ENCODE results near the gene PYM1. TPM values are rescaled to one million over a fixed set of nuclear protein-coding genes. Genes with fewer than 3 reads are reported as not detected.

PYM1 gene
- total RNA-seq, 4 donors from 2014 or later, result 8.2 to 26.8 (median 21.9) TPM

DNA sequence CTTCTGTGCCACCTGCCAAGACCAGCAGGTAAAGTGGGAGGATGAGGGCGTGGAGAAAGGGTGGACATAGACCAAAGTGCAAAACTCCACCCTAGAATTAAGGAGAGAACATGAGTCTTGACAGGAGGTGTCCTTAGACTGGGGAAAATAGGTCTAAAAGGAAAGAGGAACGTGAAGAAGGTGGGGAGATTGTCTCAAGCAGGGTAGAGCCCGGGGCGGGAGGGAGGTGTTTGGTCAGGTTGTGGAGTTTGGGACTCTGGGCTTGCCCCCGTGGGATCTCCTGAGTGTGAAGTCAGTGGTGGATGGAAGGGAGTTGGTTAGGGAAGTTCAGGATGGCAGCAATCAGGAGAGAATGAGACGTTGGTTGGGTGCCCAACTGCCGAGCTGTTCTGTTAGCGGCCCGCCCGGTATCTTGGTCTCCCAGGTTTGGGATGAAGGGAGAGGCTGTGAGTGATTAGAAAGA is 3.7 kb upstream of the PYM1 start:
- no peaks in the 10 kb centered on the region for H3K36me3 ChIP-seq
- H3K4me1 ChIP-seq, result peaks cover 4 to 7% of the 10 kb centered on the region in 2 donors
- no peak for TF ChIP-seq POLR2A (IDR thresholded peaks at IDR 0.05)
- TF ChIP-seq, protein P1, sequence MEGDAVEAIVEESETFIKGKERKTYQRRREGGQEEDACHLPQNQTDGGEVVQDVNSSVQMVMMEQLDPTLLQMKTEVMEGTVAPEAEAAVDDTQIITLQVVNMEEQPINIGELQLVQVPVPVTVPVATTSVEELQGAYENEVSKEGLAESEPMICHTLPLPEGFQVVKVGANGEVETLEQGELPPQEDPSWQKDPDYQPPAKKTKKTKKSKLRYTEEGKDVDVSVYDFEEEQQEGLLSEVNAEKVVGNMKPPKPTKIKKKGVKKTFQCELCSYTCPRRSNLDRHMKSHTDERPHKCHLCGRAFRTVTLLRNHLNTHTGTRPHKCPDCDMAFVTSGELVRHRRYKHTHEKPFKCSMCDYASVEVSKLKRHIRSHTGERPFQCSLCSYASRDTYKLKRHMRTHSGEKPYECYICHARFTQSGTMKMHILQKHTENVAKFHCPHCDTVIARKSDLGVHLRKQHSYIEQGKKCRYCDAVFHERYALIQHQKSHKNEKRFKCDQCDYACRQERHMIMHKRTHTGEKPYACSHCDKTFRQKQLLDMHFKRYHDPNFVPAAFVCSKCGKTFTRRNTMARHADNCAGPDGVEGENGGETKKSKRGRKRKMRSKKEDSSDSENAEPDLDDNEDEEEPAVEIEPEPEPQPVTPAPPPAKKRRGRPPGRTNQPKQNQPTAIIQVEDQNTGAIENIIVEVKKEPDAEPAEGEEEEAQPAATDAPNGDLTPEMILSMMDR (IDR thresholded peaks at IDR 0.05), result no peak
- H3K27me3 ChIP-seq, result no peaks in the 10 kb centered on the region
- H3K4me3 ChIP-seq, result peak overlapping the region; percentile 77 to 79
- no peaks in the 10 kb centered on the region for H3K9me3 ChIP-seq
- peak overlapping the region; percentile 83 to 91 for H3K27ac ChIP-seq
- DNase-seq, result peak; percentile 33 to 36
- intact Hi-C loops (cut with DNase I; ENCODE audit: low total_unique reads), result loop anchor here (5.0 kb wide), 1 partner anchor 104 kb away; the partner anchor contains the start of gene DNAJC14

DNA sequence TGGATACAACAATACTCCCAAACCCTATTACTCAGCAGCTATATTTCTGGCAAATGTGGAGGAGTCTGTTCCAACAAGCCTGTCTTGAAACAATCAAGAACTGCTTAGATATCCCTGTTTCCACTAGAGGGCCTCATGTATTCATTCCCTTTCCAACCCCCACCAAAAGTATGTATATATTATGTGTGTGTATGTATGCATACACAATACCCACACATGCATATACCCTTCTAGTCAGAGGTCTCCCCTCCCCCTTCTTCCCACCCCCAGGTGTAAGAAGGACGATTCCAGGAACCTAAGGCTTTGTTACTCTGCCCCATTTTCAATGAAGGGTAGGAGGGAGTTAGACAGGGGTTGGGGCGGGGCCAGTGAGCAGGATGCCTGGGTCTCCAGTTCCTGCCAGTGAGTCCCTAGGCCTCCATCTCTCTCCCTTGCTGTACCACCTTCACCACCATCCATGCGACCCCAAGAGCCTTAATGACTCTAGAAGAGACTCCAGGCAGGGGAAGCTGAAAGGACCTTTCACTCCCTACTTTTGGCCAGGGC is 3.1 kb upstream of the PYM1 start, which contains the start of gene DGKA:
TSS of gene DGKA (plus strand) at position 392 of the 546 bp plus-strand sequence. CDS start 5,342 bp downstream, outside the sequence.
- H3K4me1 ChIP-seq, result peaks cover 7 to 9% of the 10 kb centered on the region in 2 donors
- DNase-seq, result peak; percentile 41 to 48
- H3K4me3 ChIP-seq, result peak within 1 kb of the TSS; percentile 77 to 79

DNA sequence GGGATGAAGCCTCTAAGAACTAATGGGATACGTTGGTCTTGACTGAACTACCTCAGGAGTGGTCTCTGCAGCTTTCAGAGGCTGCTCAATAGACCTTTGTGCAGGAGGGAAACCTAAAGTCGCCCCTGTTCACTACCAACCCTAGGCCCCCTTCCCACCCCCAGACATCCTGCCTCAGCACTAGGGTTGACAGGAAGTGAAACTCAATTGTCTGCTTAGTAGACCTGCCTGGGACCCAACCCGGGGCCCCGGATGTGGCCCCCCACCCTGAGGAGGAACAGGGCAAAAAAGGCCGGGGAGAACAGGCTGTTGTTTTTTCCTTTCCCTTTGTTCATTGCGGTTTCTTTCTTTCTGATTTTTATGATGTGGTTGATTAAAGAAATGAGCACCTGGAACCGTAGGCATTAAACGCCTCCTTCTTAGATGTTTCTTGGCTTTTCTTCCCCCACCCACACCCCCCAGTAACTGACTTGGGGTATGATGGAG is 1.7 kb upstream of the PYM1 start:
- intact Hi-C loops (cut with DNase I; ENCODE audit: low total_unique reads), result no loop called here
- Histone ChIP-seq H3K27ac (peak overlapping the region; percentile 91 to 95), H3K27me3 (no peaks in the 10 kb centered on the region), H3K36me3 (no peaks in the 10 kb centered on the region), H3K4me3 (no peak overlapping the region), H3K9me3 (no peaks in the 10 kb centered on the region), H3K4me1 (peaks cover 7 to 13% of the 10 kb centered on the region in 2 donors)
- no peak for DNase-seq
- no peak for TF ChIP-seq POLR2A (IDR thresholded peaks at IDR 0.05)
- TF ChIP-seq, protein P1 (IDR thresholded peaks at IDR 0.05), result no peak

More for the DNA sequence above, 3.1 kb upstream of the PYM1 start, which contains the start of gene DGKA:
- Histone ChIP-seq H3K27me3 (no peaks in the 10 kb centered on the region), H3K36me3 (no peaks in the 10 kb centered on the region), H3K27ac (peak within 1 kb of the TSS; percentile 83 to 91), H3K9me3 (no peaks in the 10 kb centered on the region)
- TF ChIP-seq POLR2A (IDR thresholded peaks at IDR 0.05), result no peak
- TF ChIP-seq, protein P1 (IDR thresholded peaks at IDR 0.05), result peak; percentile 40 to 66 (median 50)
- intact Hi-C loops (cut with DNase I; ENCODE audit: low total_unique reads), result loop anchor here (5.0 kb wide), 1 partner anchor 104 kb away; the partner anchor contains the start of gene DNAJC14

DNA sequence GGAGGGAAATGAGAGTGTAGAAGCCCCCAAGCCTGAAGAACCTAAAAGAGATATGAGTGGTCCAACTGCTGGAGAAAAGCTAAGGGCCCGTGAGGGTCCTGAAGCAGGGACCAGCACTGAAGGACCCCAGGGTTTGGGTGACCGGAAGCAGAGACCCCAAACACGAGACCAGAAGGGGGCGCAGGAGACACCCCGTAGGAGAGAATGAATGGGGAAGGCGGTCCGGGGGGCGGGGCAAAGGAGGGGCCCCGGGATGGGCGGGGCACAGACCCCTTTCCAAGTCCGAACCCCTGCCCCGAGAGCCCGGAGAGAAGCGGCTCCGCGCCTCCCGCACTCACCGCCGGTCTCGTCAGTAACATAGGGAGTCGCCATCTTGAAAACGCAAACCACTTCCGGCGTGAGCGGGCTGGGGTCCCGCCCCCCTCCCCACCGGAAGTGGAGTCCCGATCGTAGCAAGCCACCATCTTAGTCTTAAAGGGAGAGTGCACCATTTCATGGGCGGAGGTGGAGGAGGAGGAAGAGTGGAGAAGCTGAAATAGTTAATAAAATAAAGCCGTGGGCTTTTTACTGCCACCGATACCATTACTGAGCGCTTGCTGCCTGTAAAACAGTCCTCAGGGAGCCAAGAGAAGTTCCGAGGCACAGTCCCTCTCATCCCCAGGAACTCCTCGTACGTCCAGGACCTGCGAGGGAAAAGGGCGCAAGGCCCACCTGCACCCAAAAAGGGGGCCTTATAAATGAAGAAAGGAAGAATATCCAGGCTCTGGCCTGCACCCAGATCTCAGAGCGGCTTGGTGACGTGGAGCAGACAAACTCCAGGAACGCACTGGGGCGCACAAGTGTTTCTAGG is 731 bp downstream of the PYM1 start:
- no peaks in the 10 kb centered on the region for H3K27me3 ChIP-seq
- no peaks in the 10 kb centered on the region for H3K36me3 ChIP-seq
- H3K4me3 ChIP-seq, result peak overlapping the region; percentile 62 to 80
- peak overlapping the region; percentile 91 to 95 for H3K27ac ChIP-seq
- peak; percentile 91 to 92 for DNase-seq
- intact Hi-C loops (cut with DNase I; ENCODE audit: low total_unique reads), result no loop called here
- TF ChIP-seq, protein P1 (IDR thresholded peaks at IDR 0.05), result peak; percentile 60 to 91 (median 76)
- peak; percentile 59 to 64 for TF ChIP-seq POLR2A (IDR thresholded peaks at IDR 0.05)
- peaks cover 3 to 9% of the 10 kb centered on the region in 2 donors for H3K4me1 ChIP-seq
- H3K9me3 ChIP-seq, result no peaks in the 10 kb centered on the region
